HEK293 (cell line): Measurements from ENCODE around the gene UBXN4.

Source experiments
- CTCF ChIA-PET: fragments of 350-600 bp; formaldehyde crosslinking; extraction: SDS; loops from one replicate; lab custom pipeline; 2021; ENCODE audit warnings: antibody characterized with exemption; lab: Yijun Ruan, JAX
- POLR2A ChIA-PET: fragments of 300-600 bp; formaldehyde crosslinking; extraction: SDS; loops from one replicate; lab custom pipeline; 2020; ENCODE audit warnings: antibody characterized with exemption, inconsistent platforms; lab: Yijun Ruan, JAX
- H3K27ac ChIP-seq: fragments of 200-500 bp; sonication (Bioruptor generic); 2 replicates; pipeline ENCODE4 v1.5.1; 2014; ENCODE audit warnings: low read depth, low read length, control low read depth, inconsistent platforms; ENCODE audit errors: extremely low read depth
- H3K36me3 ChIP-seq, 2 experiments: fragments of 200-500 bp in 1 of 2; sonication (Bioruptor generic) in 1 of 2; 1 replicate in 1 of 2; 2 replicates in 1 of 2; pipeline ENCODE4 v1.5.1; 2014 to 2017; ENCODE audit warnings: inconsistent platforms in 2 of 2, low read length in 2 of 2; ENCODE audit not compliant: control insufficient read depth in 2 of 2, insufficient read depth in 1 of 2
- H3K4me1 ChIP-seq: fragments of 200-500 bp; sonication (Bioruptor generic); 2 replicates; pipeline ENCODE4 v1.5.1; 2014; ENCODE audit warnings: mild to moderate bottlenecking, low read length, inconsistent platforms; ENCODE audit not compliant: control insufficient read depth, insufficient read depth
- H3K4me3 ChIP-seq: 2 replicates; pipeline ENCODE4 v1.5.1; 2011; ENCODE audit warnings: low read depth, mild to moderate bottlenecking, control low read depth, low read length, moderate library complexity
- H3K9me3 ChIP-seq: fragments of 200-500 bp; sonication (Bioruptor generic); 2 replicates; pipeline ENCODE4 v1.5.1; 2014; ENCODE audit warnings: low read depth, low read length, inconsistent platforms; ENCODE audit not compliant: control insufficient read depth, insufficient read depth
- ATF2 ChIP-seq: fragments of 450-650 bp; formaldehyde crosslinking; IDR thresholded peaks from 2 replicates; pipeline ENCODE4 v1.5.1; 2016; ENCODE audit warnings: missing biosample characterization, missing genetic modification characterization, low read depth
- EGR2 ChIP-seq: fragments of 450-650 bp; formaldehyde crosslinking; IDR thresholded peaks from 2 replicates; pipeline ENCODE4 v1.5.1; 2016; ENCODE audit warnings: low read depth, missing biosample characterization, missing genetic modification characterization
- GLI2 ChIP-seq: fragments of 450-650 bp; formaldehyde crosslinking; IDR thresholded peaks from 2 replicates; pipeline ENCODE4; 2017; ENCODE audit warnings: missing biosample characterization, missing genetic modification characterization, low read depth, borderline replicate concordance
- INSM2 ChIP-seq: fragments of 450-650 bp; formaldehyde crosslinking; IDR thresholded peaks from 2 replicates; pipeline ENCODE4 v1.5.1; 2016; ENCODE audit warnings: missing biosample characterization, missing genetic modification characterization
- SCRT2 ChIP-seq: fragments of 450-650 bp; formaldehyde crosslinking; IDR thresholded peaks from 2 replicates; pipeline ENCODE4 v1.5.1; 2016; ENCODE audit warnings: missing biosample characterization, missing genetic modification characterization
- ZFP69B ChIP-seq: fragments of 450-650 bp; formaldehyde crosslinking; IDR thresholded peaks from 2 replicates; pipeline ENCODE4 v1.5.1; 2016; ENCODE audit warnings: missing biosample characterization, missing genetic modification characterization
- ZNF10 ChIP-seq: fragments of 450-650 bp; formaldehyde crosslinking; IDR thresholded peaks from 2 replicates; pipeline ENCODE4 v1.5.1; 2017; ENCODE audit warnings: missing biosample characterization, missing genetic modification characterization
- ZNF112 ChIP-seq: fragments of 450-650 bp; formaldehyde crosslinking; IDR thresholded peaks from 2 replicates; pipeline ENCODE4 v1.5.0; 2017; ENCODE audit warnings: missing biosample characterization, missing genetic modification characterization
- ZNF157 ChIP-seq: fragments of 450-650 bp; formaldehyde crosslinking; IDR thresholded peaks from 2 replicates; pipeline ENCODE4 v1.5.1; 2016; ENCODE audit warnings: missing biosample characterization, missing genetic modification characterization
- ZNF184 ChIP-seq: fragments of 450-650 bp; IDR thresholded peaks from 2 replicates; pipeline ENCODE4 v1.5.1; 2018; ENCODE audit warnings: missing biosample characterization, mild to moderate bottlenecking, missing genetic modification characterization
- ZNF214 ChIP-seq: fragments of 450-650 bp; formaldehyde crosslinking; IDR thresholded peaks from 2 replicates; pipeline ENCODE4 v1.5.1; 2017; ENCODE audit warnings: missing biosample characterization, mild to moderate bottlenecking, missing genetic modification characterization, borderline replicate concordance
- ZNF266 ChIP-seq: fragments of 450-650 bp; formaldehyde crosslinking; IDR thresholded peaks from 2 replicates; pipeline ENCODE4 v1.5.1; 2016; ENCODE audit warnings: missing biosample characterization, missing genetic modification characterization, low read depth
- ZNF302 ChIP-seq: fragments of 450-650 bp; formaldehyde crosslinking; IDR thresholded peaks from 2 replicates; pipeline ENCODE4 v1.5.1; 2016; ENCODE audit warnings: missing biosample characterization, missing genetic modification characterization, low read depth
- ZNF37A ChIP-seq: fragments of 450-650 bp; IDR thresholded peaks from 2 replicates; pipeline ENCODE4 v1.5.1; 2018; ENCODE audit warnings: missing biosample characterization, missing genetic modification characterization
- ZNF544 ChIP-seq: fragments of 450-650 bp; formaldehyde crosslinking; IDR thresholded peaks from 2 replicates; pipeline ENCODE4 v1.5.0; 2017; ENCODE audit warnings: missing biosample characterization, missing genetic modification characterization
- ZNF596 ChIP-seq: fragments of 450-650 bp; IDR thresholded peaks from 2 replicates; pipeline ENCODE4 v1.5.0; 2018; ENCODE audit warnings: missing biosample characterization, mild to moderate bottlenecking, missing genetic modification characterization, moderate library complexity
- ZNF600 ChIP-seq: fragments of 450-650 bp; formaldehyde crosslinking; IDR thresholded peaks from 2 replicates; pipeline ENCODE4 v1.5.1; 2016; ENCODE audit warnings: missing biosample characterization, missing genetic modification characterization
- ZNF654 ChIP-seq: fragments of 450-650 bp; formaldehyde crosslinking; IDR thresholded peaks from 2 replicates; pipeline ENCODE4 v1.5.1; 2016; ENCODE audit warnings: low read depth, missing biosample characterization, missing genetic modification characterization
- ZSCAN23 ChIP-seq: fragments of 450-650 bp; formaldehyde crosslinking; IDR thresholded peaks from 2 replicates; pipeline ENCODE4 v1.5.1; 2016; ENCODE audit warnings: missing biosample characterization, missing genetic modification characterization
- TF ChIP-seq, protein P1 (sequence below): fragments of 450-650 bp; formaldehyde crosslinking; IDR thresholded peaks from 2 replicates; pipeline ENCODE4 v1.5.1; 2016; ENCODE audit warnings: missing biosample characterization, missing genetic modification characterization
- TF ChIP-seq, protein P2 (sequence below): fragments of 450-650 bp; IDR thresholded peaks from 2 replicates; pipeline ENCODE4 v1.5.1; 2018; ENCODE audit warnings: missing biosample characterization, missing genetic modification characterization

Gene UBXN4

GRCh38 chr2:135736546-135736945 is 5.1 kb upstream of the UBXN4 start:
- Histone ChIP-seq H3K36me3 (no peaks in the 10 kb centered on the region), H3K4me3 (no peak overlapping the region), H3K9me3 (no peaks in the 10 kb centered on the region), H3K27ac (no peak overlapping the region), H3K4me1 (no peaks in the 10 kb centered on the region)
- ChIA-PET CTCF (no interaction called here), POLR2A (no interaction called here)
- no peak for TF ChIP-seq INSM2
- TF ChIP-seq SCRT2 (tag by site-specific recombination) = no peak
- no peak for TF ChIP-seq ZNF302 (tag by site-specific recombination)
- TF ChIP-seq, protein P1, sequence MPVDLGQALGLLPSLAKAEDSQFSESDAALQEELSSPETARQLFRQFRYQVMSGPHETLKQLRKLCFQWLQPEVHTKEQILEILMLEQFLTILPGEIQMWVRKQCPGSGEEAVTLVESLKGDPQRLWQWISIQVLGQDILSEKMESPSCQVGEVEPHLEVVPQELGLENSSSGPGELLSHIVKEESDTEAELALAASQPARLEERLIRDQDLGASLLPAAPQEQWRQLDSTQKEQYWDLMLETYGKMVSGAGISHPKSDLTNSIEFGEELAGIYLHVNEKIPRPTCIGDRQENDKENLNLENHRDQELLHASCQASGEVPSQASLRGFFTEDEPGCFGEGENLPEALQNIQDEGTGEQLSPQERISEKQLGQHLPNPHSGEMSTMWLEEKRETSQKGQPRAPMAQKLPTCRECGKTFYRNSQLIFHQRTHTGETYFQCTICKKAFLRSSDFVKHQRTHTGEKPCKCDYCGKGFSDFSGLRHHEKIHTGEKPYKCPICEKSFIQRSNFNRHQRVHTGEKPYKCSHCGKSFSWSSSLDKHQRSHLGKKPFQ (tag by site-specific recombination) = no peak
- TF ChIP-seq ZNF654 = no peak
- no peak for TF ChIP-seq GLI2 (tag by site-specific recombination)
- TF ChIP-seq ZFP69B (tag by site-specific recombination) = no peak
- no peak for TF ChIP-seq EGR2 (tag by site-specific recombination)
- TF ChIP-seq, protein P2, sequence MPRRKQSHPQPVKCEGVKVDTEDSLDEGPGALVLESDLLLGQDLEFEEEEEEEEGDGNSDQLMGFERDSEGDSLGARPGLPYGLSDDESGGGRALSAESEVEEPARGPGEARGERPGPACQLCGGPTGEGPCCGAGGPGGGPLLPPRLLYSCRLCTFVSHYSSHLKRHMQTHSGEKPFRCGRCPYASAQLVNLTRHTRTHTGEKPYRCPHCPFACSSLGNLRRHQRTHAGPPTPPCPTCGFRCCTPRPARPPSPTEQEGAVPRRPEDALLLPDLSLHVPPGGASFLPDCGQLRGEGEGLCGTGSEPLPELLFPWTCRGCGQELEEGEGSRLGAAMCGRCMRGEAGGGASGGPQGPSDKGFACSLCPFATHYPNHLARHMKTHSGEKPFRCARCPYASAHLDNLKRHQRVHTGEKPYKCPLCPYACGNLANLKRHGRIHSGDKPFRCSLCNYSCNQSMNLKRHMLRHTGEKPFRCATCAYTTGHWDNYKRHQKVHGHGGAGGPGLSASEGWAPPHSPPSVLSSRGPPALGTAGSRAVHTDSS (tag by site-specific recombination) = no peak
- no peak for TF ChIP-seq ZNF266

GRCh38 chr2:135740206-135740605 is 1.4 kb upstream of the UBXN4 start:
- no peak overlapping the region for H3K4me3 ChIP-seq
- CTCF ChIA-PET = interaction anchor here (0.5 to 1.1 kb wide), 6 partner anchors 12 to 1497 kb away, joined by 3 to 4 read pairs (median 4); no protein-coding TSS in a partner anchor
- peaks cover 0 to 5% of the 10 kb centered on the region in 2 experiments; a peak in 1 of 3 replicates for H3K36me3 ChIP-seq
- H3K9me3 ChIP-seq = no peaks in the 10 kb centered on the region
- POLR2A ChIA-PET = no interaction called here
- TF ChIP-seq ZNF157 (tag by site-specific recombination) (no peak), ZNF10 (no peak), ZNF184 (tag by site-specific recombination) (no peak), ZSCAN23 (no peak), ZNF112 (tag by site-specific recombination) (no peak), SCRT2 (tag by site-specific recombination) (no peak), ZNF544 (tag by site-specific recombination) (no peak), ZNF596 (tag by site-specific recombination) (no peak), ZNF214 (tag by site-specific recombination) (no peak), ZNF600 (tag by site-specific recombination) (no peak), ZNF37A (tag by site-specific recombination) (no peak), ATF2 (tag by site-specific recombination) (no peak)
- H3K27ac ChIP-seq = no peak overlapping the region
- peaks cover 8% of the 10 kb centered on the region; the same call in 1 of the 2 replicates for H3K4me1 ChIP-seq
